HL-60 (cell line): Measurements from ENCODE around the gene SPNS3.

Source experiments
- DNase-seq, 2 experiments: peaks; one replicate each; pipeline ENCODE4 v3.0.0-alpha.2; 2010 to 2020; ENCODE audit warnings: low read depth in 1 of 2, low spot score in 1 of 2
- H3K27ac ChIP-seq: fragments of 250-450 bp; sonication (Bioruptor Pico); replicated peaks from 2 replicates; pipeline ENCODE4 v1.5.1; 2020; ENCODE audit warnings: mild to moderate bottlenecking, moderate library complexity
- H3K27me3 ChIP-seq: fragments of 250-450 bp; sonication (Bioruptor Pico); 2 replicates; pipeline ENCODE4 v1.5.1; 2021; ENCODE audit warnings: mild to moderate bottlenecking, moderate library complexity; ENCODE audit not compliant: insufficient read depth, poor library complexity, severe bottlenecking
- H3K4me3 ChIP-seq: replicated peaks from 2 replicates; pipeline ENCODE4 v1.5.1; 2011; ENCODE audit warnings: mild to moderate bottlenecking, control low read depth, low read length; ENCODE audit not compliant: insufficient read depth
- CTCF ChIP-seq: IDR thresholded peaks from one replicate; pipeline ENCODE4 v1.5.1; 2011; ENCODE audit warnings: low read length, control low read depth, inconsistent platforms; ENCODE audit not compliant: insufficient read depth
- GABPA ChIP-seq: IDR thresholded peaks from 2 replicates; pipeline ENCODE4 v1.6.1; 2012; ENCODE audit warnings: low read depth
- POLR2AphosphoS5 ChIP-seq: IDR thresholded peaks from 2 replicates; pipeline ENCODE4 v1.6.1; 2012; ENCODE audit warnings: low read depth
- SPI1 ChIP-seq: IDR thresholded peaks from 2 replicates; pipeline ENCODE4 v1.6.1; 2012; ENCODE audit warnings: low read depth, mild to moderate bottlenecking, borderline replicate concordance
- TF ChIP-seq, protein P1 (sequence below): IDR thresholded peaks from 2 replicates; pipeline ENCODE4 v1.6.1; 2012; ENCODE audit warnings: low read depth; ENCODE audit not compliant: insufficient replicate concordance

SPNS3 gene

GRCh38 chr17:4510618-4510941 is 76.8 kb downstream of the SPNS3 start:
- Histone ChIP-seq H3K27me3 (no peaks in the 10 kb centered on the region), H3K27ac (no peak overlapping the region), H3K4me3 (no peak overlapping the region)
- DNase-seq = no peak
- TF ChIP-seq GABPA (no peak), CTCF (no peak), POLR2AphosphoS5 (no peak), SPI1 (no peak)
- TF ChIP-seq, protein P1, sequence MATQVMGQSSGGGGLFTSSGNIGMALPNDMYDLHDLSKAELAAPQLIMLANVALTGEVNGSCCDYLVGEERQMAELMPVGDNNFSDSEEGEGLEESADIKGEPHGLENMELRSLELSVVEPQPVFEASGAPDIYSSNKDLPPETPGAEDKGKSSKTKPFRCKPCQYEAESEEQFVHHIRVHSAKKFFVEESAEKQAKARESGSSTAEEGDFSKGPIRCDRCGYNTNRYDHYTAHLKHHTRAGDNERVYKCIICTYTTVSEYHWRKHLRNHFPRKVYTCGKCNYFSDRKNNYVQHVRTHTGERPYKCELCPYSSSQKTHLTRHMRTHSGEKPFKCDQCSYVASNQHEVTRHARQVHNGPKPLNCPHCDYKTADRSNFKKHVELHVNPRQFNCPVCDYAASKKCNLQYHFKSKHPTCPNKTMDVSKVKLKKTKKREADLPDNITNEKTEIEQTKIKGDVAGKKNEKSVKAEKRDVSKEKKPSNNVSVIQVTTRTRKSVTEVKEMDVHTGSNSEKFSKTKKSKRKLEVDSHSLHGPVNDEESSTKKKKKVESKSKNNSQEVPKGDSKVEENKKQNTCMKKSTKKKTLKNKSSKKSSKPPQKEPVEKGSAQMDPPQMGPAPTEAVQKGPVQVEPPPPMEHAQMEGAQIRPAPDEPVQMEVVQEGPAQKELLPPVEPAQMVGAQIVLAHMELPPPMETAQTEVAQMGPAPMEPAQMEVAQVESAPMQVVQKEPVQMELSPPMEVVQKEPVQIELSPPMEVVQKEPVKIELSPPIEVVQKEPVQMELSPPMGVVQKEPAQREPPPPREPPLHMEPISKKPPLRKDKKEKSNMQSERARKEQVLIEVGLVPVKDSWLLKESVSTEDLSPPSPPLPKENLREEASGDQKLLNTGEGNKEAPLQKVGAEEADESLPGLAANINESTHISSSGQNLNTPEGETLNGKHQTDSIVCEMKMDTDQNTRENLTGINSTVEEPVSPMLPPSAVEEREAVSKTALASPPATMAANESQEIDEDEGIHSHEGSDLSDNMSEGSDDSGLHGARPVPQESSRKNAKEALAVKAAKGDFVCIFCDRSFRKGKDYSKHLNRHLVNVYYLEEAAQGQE = no peak

- H3K4me3 ChIP-seq = no peak overlapping the region
- DNase-seq = no peak
- TF ChIP-seq SPI1 = peak; percentile 19; the same call in 1 of the 2 replicates
- TF ChIP-seq GABPA = no peak
- TF ChIP-seq POLR2AphosphoS5 = no peak
- TF ChIP-seq, protein P1 = no peak
- no peaks in the 10 kb centered on the region for H3K27me3 ChIP-seq
- no peak overlapping the region for H3K27ac ChIP-seq
Measured at GRCh38 chr17:4511199-4511932, 77.6 kb downstream of the SPNS3 start.

DNA sequence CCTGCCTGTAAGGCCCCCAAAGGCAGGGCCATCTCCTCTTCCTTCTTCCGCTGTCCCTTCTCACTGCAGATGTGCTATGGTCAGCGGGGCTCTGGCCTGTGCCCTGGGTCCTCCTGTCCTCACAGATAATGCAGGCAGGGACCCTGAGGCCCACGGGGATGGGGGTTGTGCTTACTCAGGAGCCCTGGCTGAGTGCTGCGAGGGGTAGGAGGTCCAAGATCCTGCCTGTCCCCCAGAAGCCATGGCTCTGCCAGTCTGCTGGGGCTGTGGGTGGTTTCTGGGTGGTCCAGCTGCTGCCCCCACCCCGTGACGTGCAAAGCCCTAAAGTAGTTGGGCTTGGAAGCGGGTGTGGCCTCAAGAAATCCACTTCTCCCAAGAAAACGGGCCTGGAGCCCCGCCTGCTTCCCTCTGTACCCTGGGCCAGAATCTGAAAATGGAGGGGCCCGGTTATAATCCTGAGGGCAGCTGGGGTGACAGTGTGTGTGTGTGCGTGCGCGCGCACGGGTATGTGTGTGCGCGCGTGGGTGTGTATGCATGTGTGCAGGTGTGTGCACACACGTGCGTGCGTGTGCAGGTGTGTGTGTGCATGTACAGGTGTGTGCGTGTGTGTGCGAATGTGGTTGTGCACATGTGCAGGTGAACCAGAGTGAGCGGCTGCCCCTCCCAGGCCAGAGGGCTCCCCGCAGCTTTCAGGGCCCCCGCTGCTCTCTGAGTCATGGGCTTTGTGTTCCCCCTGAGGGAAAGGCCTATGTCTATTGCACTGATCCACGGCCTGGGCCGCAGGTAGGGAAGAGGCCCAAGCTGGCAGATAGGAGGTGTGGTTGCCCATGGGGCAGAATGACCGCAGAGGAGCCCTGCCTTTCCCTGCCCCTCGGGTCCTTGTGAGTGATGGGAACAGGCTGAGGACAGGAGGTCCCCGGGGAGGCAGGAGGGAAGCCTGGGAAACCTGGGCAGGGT is 78.7 kb downstream of the SPNS3 start:
- TF ChIP-seq, protein P1 = no peak
- TF ChIP-seq CTCF = no peak
- TF ChIP-seq POLR2AphosphoS5 = no peak
- no peak for TF ChIP-seq SPI1
- no peak for TF ChIP-seq GABPA
- H3K27ac ChIP-seq = no peak overlapping the region
- H3K27me3 ChIP-seq = no peaks in the 10 kb centered on the region
- DNase-seq = no peak
- H3K4me3 ChIP-seq = no peak overlapping the region
